Measurements from ENCODE around the gene SLC24A3.

SLC24A3 gene

DNA sequence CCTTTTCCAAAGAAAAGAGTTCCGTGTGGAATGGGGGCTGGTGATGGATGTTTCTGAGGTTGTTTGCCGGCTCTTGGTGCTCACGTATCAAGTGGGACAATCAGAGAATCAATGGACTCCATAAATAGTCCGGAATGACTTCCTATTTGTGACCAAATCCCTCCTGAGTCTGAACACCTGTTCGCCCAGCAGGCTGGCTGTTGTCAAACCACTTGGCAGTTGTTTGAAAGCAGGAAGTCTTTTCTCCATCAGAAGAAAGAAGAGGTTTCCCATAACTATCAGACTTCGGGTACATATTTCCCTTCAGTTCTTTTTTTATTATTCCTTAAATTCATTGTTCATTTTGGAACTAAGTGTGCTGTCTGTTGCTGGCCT, 390.9 kb downstream of the SLC24A3 start:
- no peak overlapping the region for H3K4me3 ChIP-seq (ENCODE audit: low read length)
- no peak for TF ChIP-seq CTCF (conservative IDR thresholded peaks at IDR 0.05; ENCODE audit: low read length)
- no peak for DNase-seq (ENCODE audit: low read depth)

DNA sequence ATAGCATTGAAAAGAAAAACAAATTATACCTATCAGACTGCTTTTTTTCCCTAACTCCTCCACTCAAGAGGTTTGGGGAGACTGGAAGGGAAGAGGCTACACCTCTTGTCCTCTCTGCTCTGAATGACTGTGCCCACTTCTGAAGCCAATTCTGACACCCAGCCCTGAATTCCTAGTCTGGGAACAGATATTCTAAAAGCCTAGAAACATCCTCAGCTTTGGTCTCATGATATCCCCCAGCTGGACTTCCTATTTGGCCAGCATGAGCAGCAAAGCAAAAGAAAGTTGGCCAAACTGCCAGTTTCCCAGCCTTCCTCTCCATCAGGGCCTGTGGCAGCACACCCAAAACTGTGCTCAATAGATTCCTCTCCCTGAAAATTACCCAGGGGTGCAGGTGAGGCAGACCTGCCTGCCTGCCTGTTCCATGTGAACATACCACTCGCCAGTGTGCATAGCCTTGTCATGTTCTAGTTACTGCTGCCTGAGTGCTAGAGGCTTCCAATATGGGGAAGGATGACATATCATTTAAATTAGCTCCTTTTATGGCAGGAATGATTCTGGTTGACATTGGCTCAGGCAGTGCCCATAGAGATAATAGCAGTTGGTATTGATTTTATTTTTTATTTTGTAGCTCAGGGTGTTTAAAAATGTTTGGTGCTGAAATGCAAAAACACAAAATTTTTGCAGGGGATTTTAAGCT, 393.5 kb downstream of the SLC24A3 start:
- no peak for TF ChIP-seq CTCF (conservative IDR thresholded peaks at IDR 0.05; ENCODE audit: low read length)
- no peak for DNase-seq (ENCODE audit: low read depth)

GRCh38 chr20:19609642-19610223, 397.3 kb downstream of the SLC24A3 start:
- no peak overlapping the region for H3K4me3 ChIP-seq (ENCODE audit: low read length)
- DNase-seq (ENCODE audit: low read depth) = no peak
- TF ChIP-seq CTCF (conservative IDR thresholded peaks at IDR 0.05; ENCODE audit: low read length) = no peak

More for the DNA sequence above, 393.5 kb downstream of the SLC24A3 start:
- H3K4me3 ChIP-seq (ENCODE audit: low read length) = no peak overlapping the region

DNA sequence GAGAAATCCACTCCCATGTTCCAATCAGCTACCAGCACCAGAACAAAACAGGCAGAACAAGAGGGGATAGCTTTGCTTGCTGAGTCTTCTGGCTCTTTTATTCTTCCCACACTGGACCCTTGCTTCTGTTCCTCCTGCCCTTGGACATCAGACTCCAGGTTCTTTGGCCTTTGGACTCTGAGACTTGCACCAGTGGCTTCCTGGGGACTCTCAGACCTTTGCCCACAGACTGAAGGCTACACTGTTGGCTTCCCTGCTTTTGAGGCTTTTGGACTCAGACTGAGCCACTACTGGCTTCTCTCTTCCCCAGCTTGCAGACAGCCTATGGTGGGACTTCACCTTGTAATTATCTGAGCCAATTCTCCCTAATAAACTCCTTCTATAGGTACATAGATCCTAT, 403.2 kb downstream of the SLC24A3 start:
- no peak for TF ChIP-seq CTCF (conservative IDR thresholded peaks at IDR 0.05; ENCODE audit: low read length)
- H3K4me3 ChIP-seq (ENCODE audit: low read length) = no peak overlapping the region
- DNase-seq (ENCODE audit: low read depth) = no peak

DNA sequence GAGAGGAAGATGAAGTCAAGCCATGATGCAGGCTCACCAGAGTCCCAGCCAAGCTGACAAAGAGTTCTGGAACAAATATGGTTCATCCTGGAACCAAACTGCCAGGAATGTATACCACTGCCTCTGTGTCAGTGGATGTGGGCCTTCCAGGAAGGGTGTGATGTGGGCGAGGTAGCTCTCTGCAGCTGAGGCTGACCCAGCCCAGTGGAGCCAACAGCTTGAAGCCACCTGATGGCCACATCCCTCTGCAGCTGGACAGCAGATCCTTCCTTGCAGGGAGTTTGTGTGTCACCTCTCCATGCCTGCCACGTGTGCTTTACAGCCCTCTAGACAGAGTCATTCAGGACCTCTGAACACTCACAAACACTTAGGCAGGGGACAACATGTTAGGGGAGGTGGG, 403.6 kb downstream of the SLC24A3 start:
- H3K4me3 ChIP-seq (ENCODE audit: low read length) = no peak overlapping the region
- DNase-seq (ENCODE audit: low read depth) = no peak
- TF ChIP-seq CTCF (conservative IDR thresholded peaks at IDR 0.05; ENCODE audit: low read length) = no peak

DNA sequence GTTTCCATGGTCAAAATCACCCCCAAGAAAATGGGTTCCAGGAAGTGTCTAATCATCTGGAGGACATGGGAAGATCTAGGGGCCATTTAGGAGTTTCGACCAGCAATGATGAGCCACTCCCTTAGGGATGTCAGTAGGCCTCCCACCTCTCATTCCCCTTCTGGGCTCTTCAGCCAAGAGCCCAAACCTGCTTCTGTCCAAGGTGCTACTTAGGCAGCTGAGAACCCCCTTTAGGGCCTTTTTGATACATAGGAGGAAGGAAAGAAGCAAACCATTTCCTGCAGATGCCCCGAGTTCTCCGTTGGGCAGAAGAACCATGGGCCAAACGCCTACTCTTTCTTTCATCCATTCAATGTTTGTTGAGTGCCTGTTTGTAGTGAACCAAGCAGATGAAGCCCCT, 404.2 kb downstream of the SLC24A3 start:
- H3K4me3 ChIP-seq (ENCODE audit: low read length) = no peak overlapping the region
- no peak for TF ChIP-seq CTCF (conservative IDR thresholded peaks at IDR 0.05; ENCODE audit: low read length)
- no peak for DNase-seq (ENCODE audit: low read depth)

GRCh38 chr20:19617256-19617655, 404.8 kb downstream of the SLC24A3 start:
- DNase-seq (ENCODE audit: low read depth) = no peak
- TF ChIP-seq CTCF (conservative IDR thresholded peaks at IDR 0.05; ENCODE audit: low read length) = no peak
- H3K4me3 ChIP-seq (ENCODE audit: low read length) = no peak overlapping the region

Data from AG10803 (cell line).